Left forelimb (tissue), 1 donor: ENCODE results near the gene RUNDC1.
"Not testable (repeated sequence)": the region's sequence is repeated elsewhere in the genome, so short reads cannot be mapped to it uniquely, and the experiment has no call there.

ENCODE experiments used
- DNase-seq: peaks from one replicate; pipeline ENCODE4 v3.0.0-alpha.2; 2018; ENCODE audit warnings: low spot score

RUNDC1 gene

DNA sequence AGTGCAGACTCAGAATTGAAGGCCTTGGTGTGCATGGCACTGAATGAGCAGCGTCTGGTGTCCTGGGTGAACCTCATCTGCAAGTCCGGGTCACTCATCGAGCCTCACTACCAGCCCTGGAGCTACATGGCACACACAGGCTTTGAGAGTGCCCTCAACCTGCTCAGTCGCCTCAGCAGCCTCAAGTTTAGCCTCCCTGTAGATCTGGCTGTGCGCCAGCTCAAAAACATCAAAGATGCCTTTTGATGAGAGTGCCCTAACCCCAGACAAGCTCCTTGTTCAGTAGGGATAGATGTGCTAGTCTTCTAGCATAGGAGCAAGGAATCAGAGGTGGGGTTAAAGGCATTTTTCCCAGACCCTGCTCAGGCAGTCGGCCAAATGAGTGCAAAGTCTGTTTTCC lies 11.1 kb downstream of the RUNDC1 start:
- no peak for DNase-seq

DNA sequence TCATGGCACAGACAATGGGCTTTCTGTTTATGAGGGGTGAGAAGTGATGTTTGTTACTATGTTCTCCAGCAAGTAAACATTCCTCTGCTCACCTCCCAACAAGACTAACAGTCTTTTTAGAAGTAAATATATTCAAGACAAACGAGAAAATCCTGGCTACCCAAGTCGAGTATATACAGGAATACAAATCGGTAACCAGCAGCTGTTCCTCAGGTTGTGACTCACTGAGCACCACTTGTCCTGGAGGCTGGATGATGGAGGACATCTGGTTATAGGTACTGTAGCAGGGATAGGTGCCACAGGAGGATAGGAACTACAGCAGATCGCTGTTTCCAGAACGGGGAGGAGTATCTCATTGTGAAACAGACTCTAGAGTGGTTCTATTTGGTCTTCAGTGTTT lies 12.5 kb downstream of the RUNDC1 start:
- no peak for DNase-seq

GRCh38 chr17:42993913-42994312 lies 13.5 kb downstream of the RUNDC1 start:
- DNase-seq, result not testable (repeated sequence)

GRCh38 chr17:42997390-42997983 lies 17.1 kb downstream of the RUNDC1 start:
- DNase-seq, result no peak

- peak; percentile 99 for DNase-seq
Measured at GRCh38 chr17:42997984-42998938, 17.9 kb downstream of the RUNDC1 start, which contains the start of gene RPL27. Gene RPL27 (plus strand): TSS chr17:42998419. CDS start chr17:42998751, 332 bp downstream.

DNA sequence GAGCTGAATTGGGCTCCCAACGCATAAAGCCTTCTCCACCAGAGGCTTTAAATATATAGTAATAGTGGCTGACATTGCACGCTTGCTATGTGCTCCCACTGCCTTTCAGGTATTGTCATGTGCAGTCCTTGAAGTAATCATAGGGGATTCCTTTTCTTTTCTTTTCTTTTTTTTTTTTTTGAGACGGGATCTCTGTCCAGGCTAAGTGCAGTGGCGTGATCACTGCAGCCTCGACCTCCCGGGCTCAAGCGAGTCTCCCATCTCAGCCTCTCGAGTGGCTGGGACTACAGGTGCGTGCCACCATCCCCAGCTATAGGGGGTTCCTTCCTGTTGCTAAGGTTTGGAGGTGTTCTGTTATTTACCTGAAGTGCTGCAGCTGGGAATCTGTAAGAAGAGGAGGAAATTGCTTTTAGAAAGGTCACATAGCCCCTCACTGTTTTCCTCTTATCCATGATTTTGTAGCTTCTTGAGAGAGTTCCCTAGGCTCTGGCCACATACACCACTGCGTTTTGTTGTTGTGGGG lies 18.7 kb downstream of the RUNDC1 start:
- no peak for DNase-seq

DNA sequence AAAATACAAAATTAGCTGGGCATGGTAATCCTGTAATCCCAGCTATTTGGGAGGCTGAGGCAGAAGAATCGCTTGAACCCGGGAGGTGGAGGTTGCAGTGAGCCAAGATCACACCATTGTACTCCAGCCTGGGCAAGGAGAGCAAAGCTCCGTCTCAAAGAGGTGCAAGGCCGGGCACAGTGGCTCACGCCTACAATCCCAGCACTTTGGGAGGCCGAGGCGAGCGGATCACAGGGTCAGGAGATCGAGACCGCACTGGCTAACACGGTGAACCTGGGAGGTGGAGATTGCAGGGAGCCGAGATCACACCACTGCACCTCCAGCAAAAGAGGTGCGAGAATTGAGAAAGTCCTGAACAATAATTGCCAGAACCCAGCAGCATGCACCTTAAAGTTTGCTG lies 20.5 kb downstream of the RUNDC1 start:
- DNase-seq, result not testable (repeated sequence)

DNA sequence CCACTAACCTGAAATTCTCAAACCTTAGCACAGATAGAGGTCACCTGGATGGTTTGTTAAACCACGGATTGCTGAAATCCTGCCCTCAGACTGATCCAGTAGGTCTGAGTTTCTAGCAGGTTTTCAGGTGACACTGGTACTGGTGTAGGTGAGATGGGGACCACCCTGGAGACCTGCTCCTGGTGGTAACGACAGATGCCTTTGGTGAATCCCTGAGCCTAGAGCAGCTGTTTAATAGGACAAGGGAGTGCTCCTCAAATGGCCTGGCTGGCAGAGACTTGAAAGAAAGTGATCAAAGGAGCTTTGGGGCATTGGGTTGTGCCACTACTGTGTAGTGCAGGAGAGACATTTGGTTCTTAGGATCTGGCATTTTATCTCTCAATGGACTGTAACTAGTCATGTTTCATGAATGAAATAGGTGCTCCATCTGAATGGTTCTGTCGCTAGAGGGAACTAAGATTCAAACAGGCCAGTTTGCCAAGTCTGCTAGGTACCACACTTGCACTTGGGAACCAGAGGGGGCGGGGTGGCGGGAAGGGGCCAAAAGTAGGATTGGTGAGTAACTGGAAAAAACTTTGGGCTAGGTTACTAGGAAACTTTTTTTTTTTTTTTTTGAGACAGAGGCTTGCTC lies 23.3 kb downstream of the RUNDC1 start:
- no peak for DNase-seq

- peak; percentile 86 for DNase-seq
Measured at GRCh38 chr17:43006639-43007551, 26.5 kb downstream of the RUNDC1 start, which contains the start of gene IFI35. Gene IFI35 (plus strand): TSS chr17:43006784. CDS start chr17:43006948, 164 bp downstream.

DNA sequence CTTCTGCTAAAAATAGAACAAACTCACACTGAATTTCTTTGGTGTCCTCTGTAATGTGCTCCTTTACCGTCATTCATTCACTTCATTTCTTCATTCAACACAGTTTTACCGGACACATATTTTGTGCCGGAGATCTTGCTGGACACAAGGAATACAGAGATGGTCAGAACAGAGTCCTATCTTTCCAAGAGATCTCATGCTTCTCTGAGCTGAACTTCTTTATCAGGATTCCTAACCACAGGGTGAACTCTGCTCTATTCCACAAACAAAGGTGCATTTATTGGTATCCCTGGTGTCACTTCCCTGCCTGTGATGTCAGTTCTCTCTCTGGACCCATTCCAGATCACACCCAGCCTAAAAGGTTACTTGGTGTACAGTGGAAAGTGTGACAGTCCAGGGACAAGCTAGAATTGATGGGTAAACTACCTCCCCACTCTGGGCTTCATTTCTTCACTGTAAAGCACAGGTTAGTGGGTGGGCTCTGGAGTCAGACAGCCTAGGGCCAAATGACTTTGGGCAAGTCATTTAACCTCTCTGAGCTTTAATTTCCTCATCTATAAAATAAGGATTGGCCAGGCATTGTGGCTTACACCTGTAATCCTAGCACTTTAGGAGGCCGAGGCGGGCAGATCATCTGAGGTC lies 30.4 kb downstream of the RUNDC1 start:
- no peak for DNase-seq

DNA sequence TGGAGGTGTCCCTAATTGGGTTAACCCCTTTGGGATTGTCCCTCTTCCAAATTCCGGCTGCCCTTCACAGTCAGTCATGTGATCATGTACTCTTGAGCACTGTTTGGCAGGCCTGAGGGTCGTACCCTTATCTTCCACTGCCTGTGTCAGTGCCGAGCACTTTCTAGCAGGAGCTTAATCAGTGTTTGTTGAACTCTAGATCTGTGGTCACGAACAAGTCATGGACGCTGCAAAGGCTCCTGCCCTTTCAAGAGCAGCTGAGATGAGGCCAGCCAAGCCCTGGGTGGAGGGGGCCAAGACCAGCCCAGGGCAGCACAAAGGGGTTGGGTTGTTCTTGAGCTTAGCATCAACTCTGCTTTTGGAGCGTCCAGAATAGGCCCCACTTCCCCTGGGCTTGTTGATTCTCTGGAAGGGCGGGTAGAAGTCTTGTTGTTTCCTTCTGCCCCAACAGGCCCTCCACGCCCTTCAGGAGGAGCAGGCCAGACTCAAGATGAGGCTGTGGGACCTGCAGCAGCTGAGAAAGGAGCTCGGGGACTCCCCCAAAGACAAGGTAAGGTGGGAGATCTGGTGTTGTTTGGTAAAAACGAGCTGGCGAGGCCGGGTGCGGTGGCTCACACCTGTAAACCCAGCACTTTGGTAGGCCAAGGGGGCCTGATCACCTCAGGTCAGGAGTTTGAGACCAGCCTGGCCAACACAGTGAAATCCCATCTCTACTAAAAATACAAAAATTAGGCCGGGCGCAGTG lies 31.5 kb downstream of the RUNDC1 start:
- DNase-seq, result no peak

- no peak for DNase-seq
Measured at GRCh38 chr17:43013296-43013695, 32.9 kb downstream of the RUNDC1 start.

- DNase-seq, result no peak
Measured at GRCh38 chr17:43014020-43014648, 33.8 kb downstream of the RUNDC1 start.

DNA sequence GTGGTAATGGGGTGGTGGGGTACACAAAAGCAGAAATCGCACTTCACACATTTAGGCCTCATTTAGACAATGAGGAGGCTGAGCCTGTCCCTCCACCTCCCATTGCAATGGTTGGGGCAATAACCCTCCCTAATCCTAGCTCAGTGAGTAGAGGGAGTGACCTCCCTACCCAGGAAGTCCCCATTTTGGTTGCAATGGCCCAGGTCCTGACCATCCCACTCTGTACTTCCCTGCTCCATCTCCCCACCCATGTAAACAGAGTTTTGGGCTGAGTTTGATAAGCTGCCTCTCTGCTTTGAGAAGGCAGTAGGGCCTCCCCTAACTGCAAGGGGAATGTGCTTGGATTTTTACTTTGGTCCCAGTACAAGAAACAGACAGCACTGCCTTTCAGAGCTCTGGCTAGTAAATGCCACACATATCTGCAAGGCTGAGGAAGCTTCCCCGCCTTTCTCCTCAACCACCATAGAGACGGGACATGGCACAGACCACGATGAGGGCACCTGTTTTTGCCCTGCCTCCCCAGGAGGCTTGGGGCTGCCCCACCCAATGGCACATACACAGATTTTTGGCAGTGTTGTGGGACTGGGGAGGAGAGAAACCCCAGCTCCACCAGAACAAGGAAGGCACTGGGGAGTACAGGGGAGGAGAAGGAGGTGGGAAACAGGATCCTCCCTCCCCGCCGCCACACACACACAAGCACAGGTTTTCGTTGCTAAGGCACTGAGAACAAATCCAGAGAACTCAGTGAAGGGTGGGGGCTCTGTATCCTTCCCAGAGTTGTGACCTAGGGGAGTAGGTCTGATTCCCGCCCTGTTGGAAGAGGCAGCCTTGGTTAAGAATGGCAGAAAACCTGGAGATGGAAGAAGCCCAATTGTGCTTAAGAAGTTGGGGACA lies 34.5 kb downstream of the RUNDC1 start:
- DNase-seq, result no peak

DNA sequence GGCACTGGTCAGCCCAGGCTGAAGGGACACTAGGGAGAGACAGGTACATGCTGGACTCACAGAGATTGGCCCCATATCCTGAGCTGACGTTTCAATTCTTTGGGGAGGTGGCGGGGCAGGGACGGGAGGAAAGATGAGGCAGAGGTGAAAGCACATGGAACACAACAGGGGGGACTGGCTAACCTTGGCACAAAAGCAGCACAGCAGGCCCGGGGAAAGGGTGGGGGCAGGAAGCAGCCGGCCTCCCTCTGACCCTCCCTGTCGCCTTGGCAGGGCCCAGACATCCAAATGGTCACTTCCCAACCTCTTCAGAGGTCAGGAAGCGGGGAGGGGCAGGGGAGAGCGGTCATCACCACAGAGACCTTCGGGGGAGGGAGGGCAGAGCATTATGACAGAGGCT lies 35.2 kb downstream of the RUNDC1 start:
- DNase-seq, result no peak

GRCh38 chr17:43016216-43016615 lies 35.9 kb downstream of the RUNDC1 start:
- DNase-seq, result no peak

GRCh38 chr17:43018008-43018853 lies 37.9 kb downstream of the RUNDC1 start:
- no peak for DNase-seq

DNA sequence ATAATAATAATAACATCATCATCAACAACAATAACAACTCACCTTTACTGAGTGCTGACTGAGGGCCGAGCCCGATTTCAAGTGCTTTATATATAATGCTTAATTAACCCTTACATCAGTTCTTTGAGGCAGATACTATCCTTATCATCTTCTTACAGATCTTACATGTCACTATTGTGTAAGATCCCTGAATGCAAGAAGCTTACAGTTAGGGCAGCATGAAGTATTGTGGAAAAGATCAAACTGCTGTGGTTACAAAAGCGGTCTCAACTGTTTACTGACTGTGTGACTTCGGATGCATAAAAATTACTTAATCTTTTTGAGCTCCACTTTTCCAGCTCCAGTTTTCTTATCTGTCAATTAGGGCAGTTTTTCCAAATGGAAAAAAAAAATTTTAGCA lies 38.6 kb downstream of the RUNDC1 start:
- no peak for DNase-seq
